ENCODE data around the gene TMEM145. TPM values are rescaled to one million over a fixed set of nuclear protein-coding genes. Genes with fewer than 3 reads are reported as not detected.

Gene TMEM145
- total RNA-seq, 2 donors from 2014 or later: 0.85 TPM; not detected in 1

DNA sequence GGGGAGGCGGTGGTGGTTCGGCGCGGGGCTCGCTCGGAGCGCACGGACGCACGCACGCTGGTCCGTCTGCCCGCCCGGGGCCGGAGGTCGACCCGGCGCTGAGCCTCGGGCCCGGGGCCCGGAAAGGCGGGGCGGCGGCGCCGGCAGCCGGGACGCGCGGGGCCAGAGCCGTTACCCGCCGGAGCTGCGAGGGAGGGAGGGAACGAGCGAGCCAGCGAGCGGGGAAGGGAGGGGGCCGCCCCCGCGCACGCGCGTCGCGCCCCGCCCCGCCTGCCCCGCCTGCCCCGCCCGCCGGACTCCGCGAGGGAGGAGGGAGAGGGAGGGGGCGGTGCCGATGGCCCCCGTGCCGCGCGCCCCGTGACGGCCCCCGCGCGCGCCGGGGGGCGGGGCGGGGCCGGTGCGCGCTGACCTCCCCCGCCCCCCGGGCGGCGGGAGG lies 29.0 kb upstream of the TMEM145 start:
- peak; percentile 77 for DNase-seq (ENCODE audit: low spot score)
- TF ChIP-seq, protein P1, sequence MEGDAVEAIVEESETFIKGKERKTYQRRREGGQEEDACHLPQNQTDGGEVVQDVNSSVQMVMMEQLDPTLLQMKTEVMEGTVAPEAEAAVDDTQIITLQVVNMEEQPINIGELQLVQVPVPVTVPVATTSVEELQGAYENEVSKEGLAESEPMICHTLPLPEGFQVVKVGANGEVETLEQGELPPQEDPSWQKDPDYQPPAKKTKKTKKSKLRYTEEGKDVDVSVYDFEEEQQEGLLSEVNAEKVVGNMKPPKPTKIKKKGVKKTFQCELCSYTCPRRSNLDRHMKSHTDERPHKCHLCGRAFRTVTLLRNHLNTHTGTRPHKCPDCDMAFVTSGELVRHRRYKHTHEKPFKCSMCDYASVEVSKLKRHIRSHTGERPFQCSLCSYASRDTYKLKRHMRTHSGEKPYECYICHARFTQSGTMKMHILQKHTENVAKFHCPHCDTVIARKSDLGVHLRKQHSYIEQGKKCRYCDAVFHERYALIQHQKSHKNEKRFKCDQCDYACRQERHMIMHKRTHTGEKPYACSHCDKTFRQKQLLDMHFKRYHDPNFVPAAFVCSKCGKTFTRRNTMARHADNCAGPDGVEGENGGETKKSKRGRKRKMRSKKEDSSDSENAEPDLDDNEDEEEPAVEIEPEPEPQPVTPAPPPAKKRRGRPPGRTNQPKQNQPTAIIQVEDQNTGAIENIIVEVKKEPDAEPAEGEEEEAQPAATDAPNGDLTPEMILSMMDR (IDR thresholded peaks at IDR 0.05): no peak
- TF ChIP-seq POLR2A (IDR thresholded peaks at IDR 0.05): peak; percentile 19
- Histone ChIP-seq H3K9me3 (no peaks in the 10 kb centered on the region), H3K27me3 (replicated peaks; ENCODE audit: insufficient read depth) (no peaks in the 10 kb centered on the region), H3K27ac (peak overlapping the region; percentile 91 to 98), H3K4me1 (replicated peaks) (peaks cover 42% of the 10 kb centered on the region), H3K36me3 (peaks cover 4 to 8% of the 10 kb centered on the region in 2 donors), H3K4me3 (peak overlapping the region; percentile 54 to 72)
- intact Hi-C loops (cut with DNase I): loop anchor here (1.0 kb wide), 1 partner anchor 30 kb away; no protein-coding TSS in a partner anchor
- WGBS: 0% methylated on average over 23 of the region's 76 CpGs

DNA sequence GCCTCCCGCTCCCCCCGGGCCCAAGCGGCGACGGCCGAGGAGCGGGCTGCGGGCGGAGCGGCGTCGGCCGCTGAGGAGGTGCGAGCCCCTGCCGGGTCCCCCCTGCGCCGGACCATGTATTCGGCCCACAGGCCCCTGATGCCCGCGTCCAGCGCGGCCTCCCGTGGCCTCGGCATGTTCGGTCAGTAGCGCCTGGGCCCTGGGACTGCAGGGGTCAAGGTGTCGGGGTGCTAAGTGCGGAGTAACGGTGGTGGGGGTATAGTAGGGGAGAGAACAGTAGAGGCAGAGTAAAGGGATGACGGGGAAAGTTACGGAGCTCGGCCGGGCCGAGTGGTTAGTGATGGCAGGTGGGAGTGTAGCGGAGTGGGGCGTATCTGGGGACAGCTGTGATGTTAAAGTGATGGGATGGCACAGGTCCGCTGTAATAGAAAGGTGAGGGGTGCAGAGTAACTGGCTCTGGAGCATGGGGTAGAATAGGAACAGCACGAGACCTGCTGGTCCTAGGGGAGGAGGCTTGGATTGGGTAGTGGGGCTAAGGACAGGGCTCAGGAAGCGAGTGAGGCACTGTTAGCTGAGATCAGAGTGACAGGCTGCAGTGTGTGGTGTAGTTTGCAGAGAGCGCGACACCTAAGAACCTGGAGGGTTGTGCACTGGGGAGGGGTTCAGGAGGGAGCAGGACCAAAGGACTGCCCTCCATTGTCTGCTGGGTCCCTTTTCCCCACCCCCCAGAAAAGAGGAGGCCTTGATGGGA lies 28.3 kb upstream of the TMEM145 start:
- Histone ChIP-seq H3K9me3 (no peaks in the 10 kb centered on the region), H3K27ac (peak overlapping the region; percentile 78 to 98), H3K4me1 (replicated peaks) (peaks cover 37% of the 10 kb centered on the region), H3K36me3 (peaks cover 10 to 11% of the 10 kb centered on the region in 2 donors), H3K4me3 (peak overlapping the region; percentile 54 to 72), H3K27me3 (replicated peaks; ENCODE audit: insufficient read depth) (no peaks in the 10 kb centered on the region)
- DNase-seq (ENCODE audit: low spot score): no peak
- WGBS: 3% methylated on average over 35 of the region's 41 CpGs
- intact Hi-C loops (cut with DNase I): loop anchor here (1.0 kb wide), 1 partner anchor 30 kb away; no protein-coding TSS in a partner anchor
- TF ChIP-seq, protein P1 (IDR thresholded peaks at IDR 0.05): no peak
- TF ChIP-seq POLR2AphosphoS5 (IDR thresholded peaks at IDR 0.05) (no peak), POLR2A (IDR thresholded peaks at IDR 0.05) (no peak)

DNA sequence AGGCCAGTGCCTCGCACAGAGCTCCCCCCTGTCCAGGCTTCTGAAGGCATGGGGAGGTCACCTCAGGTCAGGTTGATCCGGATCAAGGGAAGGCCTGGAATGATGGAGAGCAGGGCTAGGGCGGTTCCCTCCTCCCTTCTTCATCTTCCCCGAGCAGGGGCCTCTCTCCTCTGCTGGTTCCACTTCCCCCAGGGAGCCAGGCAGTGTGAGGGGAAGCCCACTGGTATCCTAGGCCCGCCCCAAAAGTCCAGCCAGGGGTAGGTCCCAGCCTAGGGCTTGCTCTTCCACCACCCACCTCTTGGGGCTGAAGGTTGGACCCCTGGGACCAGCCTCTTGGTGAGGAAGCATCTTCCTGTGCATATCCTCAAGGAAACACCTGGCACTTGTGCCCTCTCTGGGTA lies 27.6 kb upstream of the TMEM145 start:
- H3K4me1 ChIP-seq (replicated peaks): peaks cover 37% of the 10 kb centered on the region
- no peak overlapping the region for H3K4me3 ChIP-seq
- no peaks in the 10 kb centered on the region for H3K9me3 ChIP-seq
- peaks cover 10 to 15% of the 10 kb centered on the region in 2 donors for H3K36me3 ChIP-seq
- H3K27me3 ChIP-seq (replicated peaks; ENCODE audit: insufficient read depth): no peaks in the 10 kb centered on the region
- intact Hi-C loops (cut with DNase I): no loop called here
- TF ChIP-seq, protein P1 (IDR thresholded peaks at IDR 0.05): no peak
- TF ChIP-seq POLR2AphosphoS5 (IDR thresholded peaks at IDR 0.05): no peak
- no peak for TF ChIP-seq POLR2A (IDR thresholded peaks at IDR 0.05)
- H3K27ac ChIP-seq: peak overlapping the region; percentile 78 to 98
- 34% methylated on average over 5 of the region's 5 CpGs for WGBS
- no peak for DNase-seq (ENCODE audit: low spot score)

DNA sequence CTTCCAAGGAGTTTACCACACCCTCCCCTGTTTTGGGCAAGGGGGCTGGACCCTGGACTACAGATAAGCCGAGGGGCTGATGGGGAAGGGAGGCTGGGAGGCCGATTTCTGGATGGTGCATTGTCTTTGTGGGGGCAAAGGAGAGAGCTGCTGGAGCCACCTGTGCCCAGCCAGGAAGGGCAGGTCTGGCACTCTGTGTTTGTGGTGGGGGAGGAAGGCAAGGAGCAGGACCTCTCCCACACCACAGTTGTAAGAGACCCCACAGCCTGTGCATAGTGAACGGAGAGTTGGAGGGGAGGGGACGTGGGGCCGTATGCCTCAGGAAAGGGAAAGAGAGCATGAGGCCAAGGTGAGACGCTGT lies 27.1 kb upstream of the TMEM145 start:
- WGBS: 11% methylated on average over 6 of the region's 6 CpGs
- intact Hi-C loops (cut with DNase I): no loop called here
- Histone ChIP-seq H3K4me3 (no peak overlapping the region), H3K27ac (peak overlapping the region; percentile 78 to 98), H3K36me3 (peaks cover 10 to 19% of the 10 kb centered on the region in 2 donors), H3K4me1 (replicated peaks) (peaks cover 37% of the 10 kb centered on the region), H3K27me3 (replicated peaks; ENCODE audit: insufficient read depth) (no peaks in the 10 kb centered on the region), H3K9me3 (no peaks in the 10 kb centered on the region)
- no peak for TF ChIP-seq POLR2A (IDR thresholded peaks at IDR 0.05)
- DNase-seq (ENCODE audit: low spot score): no peak

DNA sequence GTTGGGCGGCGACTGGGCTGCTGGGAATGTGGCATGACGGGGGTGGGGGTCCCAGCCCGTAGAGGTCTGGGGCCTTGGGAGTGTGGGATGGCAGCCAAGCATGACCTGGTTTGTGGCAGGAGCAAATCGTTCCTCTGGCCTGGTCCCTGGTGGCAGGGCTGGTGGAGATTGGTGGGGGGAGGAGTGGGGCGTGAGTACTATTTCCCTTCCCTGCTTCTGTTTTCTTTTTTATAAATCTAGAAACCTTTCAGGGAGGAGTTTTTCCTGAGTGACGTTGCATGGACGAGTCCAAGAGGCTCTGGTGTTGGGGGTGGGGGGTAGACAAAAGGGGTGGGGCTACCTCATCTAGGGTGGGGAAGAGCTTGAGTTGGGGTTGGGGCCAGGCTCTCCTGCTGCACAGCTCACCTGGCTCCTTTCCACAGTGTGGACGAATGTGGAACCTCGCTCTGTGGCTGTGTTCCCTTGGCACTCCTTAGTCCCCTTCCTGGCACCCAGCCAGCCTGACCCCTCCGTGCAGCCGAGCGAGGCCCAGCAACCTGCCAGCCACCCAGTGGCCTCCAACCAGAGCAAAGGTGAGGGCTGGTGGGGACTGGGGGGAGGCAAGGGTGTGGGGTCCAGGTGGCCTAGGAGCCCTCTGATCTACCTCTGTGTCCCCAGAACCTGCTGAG lies 26.6 kb upstream of the TMEM145 start:
- Histone ChIP-seq H3K27ac (peak overlapping the region; percentile 78 to 98), H3K36me3 (peaks cover 10 to 25% of the 10 kb centered on the region in 2 donors), H3K4me1 (replicated peaks) (peaks cover 31% of the 10 kb centered on the region), H3K9me3 (no peaks in the 10 kb centered on the region), H3K27me3 (replicated peaks; ENCODE audit: insufficient read depth) (no peaks in the 10 kb centered on the region), H3K4me3 (no peak overlapping the region)
- intact Hi-C loops (cut with DNase I): no loop called here
- DNase-seq (ENCODE audit: low spot score): no peak
- TF ChIP-seq POLR2A (IDR thresholded peaks at IDR 0.05): peak; percentile 28
- TF ChIP-seq POLR2AphosphoS5 (IDR thresholded peaks at IDR 0.05): no peak
- TF ChIP-seq, protein P1 (IDR thresholded peaks at IDR 0.05): no peak
- 11% methylated on average over 10 of the region's 13 CpGs for WGBS

All from prostate gland (tissue), 2 donors.